H9 (cell line): ENCODE measurements around the gene CDC37L1. TPM values are rescaled to one million over a fixed set of nuclear protein-coding genes. Genes with fewer than 3 reads are reported as not detected.

Experiments used
- DNase-seq: peaks from one replicate; pipeline ENCODE4 v3.0.0-alpha.2; 2017
- H2AFZ ChIP-seq: one replicate; pipeline ENCODE4 v1.6.1; 2013; ENCODE audit warnings: mild to moderate bottlenecking, low read length, control low read depth, moderate library complexity
- H2AK5ac ChIP-seq: 2 replicates; pipeline ENCODE4 v1.6.1; 2013; ENCODE audit warnings: low read length, control low read depth, mixed read lengths; ENCODE audit not compliant: insufficient read length
- H2BK120ac ChIP-seq: one replicate; pipeline ENCODE4 v1.6.1; 2013; ENCODE audit warnings: low read depth, mild to moderate bottlenecking, low read length, control low read depth, inconsistent platforms; ENCODE audit not compliant: poor library complexity, severe bottlenecking
- H2BK12ac ChIP-seq: 2 replicates; pipeline ENCODE4 v1.6.1; 2013; ENCODE audit warnings: low read length, control low read depth, mixed read lengths, low read depth; ENCODE audit not compliant: insufficient read length
- H2BK15ac ChIP-seq: 2 replicates; pipeline ENCODE4 v1.6.1; 2013; ENCODE audit warnings: low read depth, low read length, control low read depth
- H2BK20ac ChIP-seq: one replicate; pipeline ENCODE4 v1.6.1; 2013; ENCODE audit warnings: low read depth, mild to moderate bottlenecking, low read length, control low read depth, inconsistent platforms; ENCODE audit not compliant: poor library complexity, severe bottlenecking
- H2BK5ac ChIP-seq: 2 replicates; pipeline ENCODE4 v1.6.1; 2013; ENCODE audit warnings: low read length, control low read depth, mixed read lengths; ENCODE audit not compliant: insufficient read length
- H3K14ac ChIP-seq: 2 replicates; pipeline ENCODE4 v1.6.1; 2013; ENCODE audit warnings: low read length, control low read depth; ENCODE audit not compliant: insufficient read depth
- H3K18ac ChIP-seq: 2 replicates; pipeline ENCODE4 v1.6.1; 2013; ENCODE audit warnings: low read depth, mild to moderate bottlenecking, mixed read lengths, low read length, control low read depth; ENCODE audit not compliant: insufficient read length
- H3K23ac ChIP-seq: 2 replicates; pipeline ENCODE4 v1.6.1; 2013; ENCODE audit warnings: low read length, control low read depth, mixed read lengths, low read depth; ENCODE audit not compliant: insufficient read length
- H3K23me2 ChIP-seq: 2 replicates; pipeline ENCODE4 v1.6.1; 2013; ENCODE audit warnings: low read depth, mild to moderate bottlenecking, mixed read lengths, low read length, control low read depth; ENCODE audit not compliant: insufficient read length, poor library complexity, severe bottlenecking
- H3K27ac ChIP-seq: 2 replicates; pipeline ENCODE4 v1.5.1; 2013; ENCODE audit warnings: low read length, control low read depth, mixed read lengths, low read depth; ENCODE audit not compliant: insufficient read length
- H3K27me3 ChIP-seq: 2 replicates; pipeline ENCODE4 v1.6.1; 2013; ENCODE audit warnings: low read length, control low read depth, inconsistent platforms; ENCODE audit not compliant: insufficient read depth
- H3K4ac ChIP-seq: 2 replicates; pipeline ENCODE4 v1.6.1; 2013; ENCODE audit warnings: low read depth, mild to moderate bottlenecking, control low read depth, inconsistent platforms, low read length, moderate library complexity
- H3K4me1 ChIP-seq: 2 replicates; pipeline ENCODE4 v1.6.1; 2013; ENCODE audit warnings: low read length, control low read depth, inconsistent platforms; ENCODE audit not compliant: insufficient read depth
- H3K4me2 ChIP-seq: 2 replicates; pipeline ENCODE4 v1.6.1; 2013; ENCODE audit warnings: low read length, control low read depth, mixed read lengths; ENCODE audit not compliant: insufficient read length, insufficient read depth
- H3K56ac ChIP-seq: 2 replicates; pipeline ENCODE4 v1.6.1; 2013; ENCODE audit warnings: low read depth, mild to moderate bottlenecking, mixed read lengths, low read length, control low read depth; ENCODE audit not compliant: insufficient read length
- H3K79me1 ChIP-seq: 2 replicates; pipeline ENCODE4 v1.6.1; 2013; ENCODE audit warnings: low read depth, mild to moderate bottlenecking, moderate library complexity, low read length, control low read depth, inconsistent platforms; ENCODE audit not compliant: insufficient read depth, poor library complexity, severe bottlenecking
- H3K79me2 ChIP-seq: 2 replicates; pipeline ENCODE4 v1.6.1; 2013; ENCODE audit warnings: low read length, control low read depth, inconsistent platforms; ENCODE audit not compliant: insufficient read depth
- H3K9ac ChIP-seq: 2 replicates; pipeline ENCODE4 v1.6.1; 2013; ENCODE audit warnings: low read length, control low read depth, mixed read lengths; ENCODE audit not compliant: insufficient read length; ENCODE audit errors: extremely low read depth
- H3K9me3 ChIP-seq: one replicate; pipeline ENCODE4 v1.6.1; 2013; ENCODE audit warnings: low read depth, low read length, inconsistent platforms; ENCODE audit not compliant: control insufficient read depth
- H3T11ph ChIP-seq: one replicate; pipeline ENCODE4 v1.6.1; 2013; ENCODE audit warnings: mild to moderate bottlenecking, low read length, control low read depth, inconsistent platforms
- H4K20me1 ChIP-seq: one replicate; pipeline ENCODE4 v1.6.1; 2013; ENCODE audit not compliant: control insufficient read depth, insufficient read length, insufficient read depth
- H4K5ac ChIP-seq: 2 replicates; pipeline ENCODE4 v1.6.1; 2013; ENCODE audit warnings: low read depth, mild to moderate bottlenecking, mixed read lengths, low read length, control low read depth; ENCODE audit not compliant: insufficient read length
- H4K8ac ChIP-seq: replicated peaks from 2 replicates; pipeline ENCODE4 v1.6.1; 2013; ENCODE audit warnings: low read length, control low read depth, mixed read lengths, low read depth; ENCODE audit not compliant: insufficient read length
- H4K91ac ChIP-seq: 2 replicates; pipeline ENCODE4 v1.6.1; 2013; ENCODE audit warnings: low read depth, mild to moderate bottlenecking, moderate library complexity, mixed read lengths, low read length, control low read depth; ENCODE audit not compliant: insufficient read length
- H3K27ac Mint-ChIP-seq, 3 experiments: 2 replicates in 2 of 3; 3 replicates in 1 of 3; pipeline ENCODE4 v1.8.0; 2020 to 2021; ENCODE audit warnings: mixed read lengths in 3 of 3, mild to moderate bottlenecking in 1 of 3, moderate library complexity in 1 of 3
- H3K27me3 Mint-ChIP-seq: 2 replicates; pipeline ENCODE4 v1.8.0; 2021; ENCODE audit warnings: low read depth, mild to moderate bottlenecking, moderate library complexity, mixed read lengths
- H3K36me3 Mint-ChIP-seq, 3 experiments: 2 replicates in 2 of 3; 3 replicates in 1 of 3; pipeline ENCODE4 v1.8.0; 2020 to 2021; ENCODE audit warnings: low read depth in 3 of 3, mixed read lengths in 3 of 3; ENCODE audit not compliant: insufficient read depth in 1 of 3
- H3K4me1 Mint-ChIP-seq, 2 experiments: 2 replicates each; pipeline ENCODE4 v1.8.0; 2020; ENCODE audit warnings: mixed read lengths in 2 of 2
- H3K4me3 Mint-ChIP-seq, 2 experiments: 2 replicates in 1 of 2; 3 replicates in 1 of 2; pipeline ENCODE4 v1.8.0; 2020 to 2021; ENCODE audit warnings: mild to moderate bottlenecking in 2 of 2, mixed read lengths in 2 of 2, moderate library complexity in 1 of 2
- H3K9me3 Mint-ChIP-seq, 2 experiments: 2 replicates in 1 of 2; 3 replicates in 1 of 2; pipeline ENCODE4 v1.8.0; 2020; ENCODE audit warnings: mild to moderate bottlenecking in 2 of 2, mixed read lengths in 2 of 2, moderate library complexity in 1 of 2
- WGBS: extraction: QIAGEN DNeasy Blood & Tissue Kit; methylation state at CpG from one replicate; pipeline ENCODE4 v1.1.7; 2013; ENCODE audit warnings: missing lambda C conversion rate, low lambda C conversion rate, mixed read lengths; ENCODE audit not compliant: insufficient read length; ENCODE audit errors: extremely low coverage; 5-methylcytosine and 5-hydroxymethylcytosine counted together
- total RNA-seq: library from RNA; stranded (reverse); gene quantifications from 2 replicates; pipeline ENCODE4 v1.2.1, GENCODE V29; 2021
- TF ChIP-seq, protein P1 (sequence below): fragments of 200-600 bp; sonication (generic); conservative IDR thresholded peaks from 3 replicates; pipeline ENCODE4 v1.8.0; 2021; ENCODE audit warnings: antibody characterized with exemption, mild to moderate bottlenecking

Gene CDC37L1
- total RNA-seq, 1 experiment from 2014 or later, result 17.6 TPM

DNA sequence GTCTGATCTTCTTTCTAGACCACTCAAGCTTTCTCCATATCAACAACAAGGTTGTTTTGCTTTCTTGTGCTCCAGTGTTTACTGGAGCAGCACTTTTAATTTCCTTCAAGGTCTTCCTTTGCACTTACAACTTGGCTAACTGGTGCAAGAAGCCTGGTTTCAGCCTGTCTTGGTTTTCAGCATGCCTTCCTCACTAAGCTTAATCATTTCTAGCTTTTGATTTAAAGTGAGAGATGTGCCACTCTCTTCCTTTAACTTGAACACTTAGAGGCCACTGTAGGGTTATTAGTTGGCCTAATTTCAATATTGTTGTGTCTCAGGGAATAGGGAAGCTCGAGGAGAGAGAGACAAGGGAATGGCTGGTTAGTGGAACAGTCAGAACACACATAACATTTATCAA is 48.2 kb downstream of the CDC37L1 start:
- no peak overlapping the region for H3K56ac ChIP-seq
- H3K9ac ChIP-seq, result no peak overlapping the region
- no peak overlapping the region for H3K4me2 ChIP-seq
- no peak overlapping the region for H3K27ac Mint-ChIP-seq
- no peak overlapping the region for H3K4ac ChIP-seq
- no peaks in the 10 kb centered on the region for H4K20me1 ChIP-seq
- no peak overlapping the region for H2BK12ac ChIP-seq
- H3K9me3 Mint-ChIP-seq, result no peaks in the 10 kb centered on the region
- H3K4me3 Mint-ChIP-seq, result no peak overlapping the region
- H3K4me1 Mint-ChIP-seq, result no peaks in the 10 kb centered on the region
- no CpG with 5 or more reads among the region's 1 CpG for WGBS
- H2AFZ ChIP-seq, result no peak overlapping the region
- no peak overlapping the region for H3K14ac ChIP-seq
- no peak overlapping the region for H2BK5ac ChIP-seq
- H2AK5ac ChIP-seq, result no peak overlapping the region
- H3K27me3 Mint-ChIP-seq, result no peaks in the 10 kb centered on the region
- peaks cover 0 to 8% (median 4%) of the 10 kb centered on the region in 3 experiments; a peak in 1 of 7 replicates for H3K36me3 Mint-ChIP-seq
- H4K8ac ChIP-seq, result no peak overlapping the region
- no peak overlapping the region for H4K5ac ChIP-seq
- H3T11ph ChIP-seq, result no peak overlapping the region
- no peak overlapping the region for H2BK20ac ChIP-seq
- no peak for DNase-seq
- H4K91ac ChIP-seq, result no peak overlapping the region
- no peak overlapping the region for H3K27ac ChIP-seq
- H3K23ac ChIP-seq, result no peak overlapping the region
- no peaks in the 10 kb centered on the region for H3K4me1 ChIP-seq
- H2BK15ac ChIP-seq, result no peak overlapping the region
- peaks cover 9% of the 10 kb centered on the region for H3K79me1 ChIP-seq
- no peak overlapping the region for H3K18ac ChIP-seq
- H2BK120ac ChIP-seq, result no peak overlapping the region
- no peaks in the 10 kb centered on the region for H3K27me3 ChIP-seq
- H3K79me2 ChIP-seq, result peaks cover 6% of the 10 kb centered on the region; the same call in 1 of the 2 replicates
- TF ChIP-seq, protein P1, sequence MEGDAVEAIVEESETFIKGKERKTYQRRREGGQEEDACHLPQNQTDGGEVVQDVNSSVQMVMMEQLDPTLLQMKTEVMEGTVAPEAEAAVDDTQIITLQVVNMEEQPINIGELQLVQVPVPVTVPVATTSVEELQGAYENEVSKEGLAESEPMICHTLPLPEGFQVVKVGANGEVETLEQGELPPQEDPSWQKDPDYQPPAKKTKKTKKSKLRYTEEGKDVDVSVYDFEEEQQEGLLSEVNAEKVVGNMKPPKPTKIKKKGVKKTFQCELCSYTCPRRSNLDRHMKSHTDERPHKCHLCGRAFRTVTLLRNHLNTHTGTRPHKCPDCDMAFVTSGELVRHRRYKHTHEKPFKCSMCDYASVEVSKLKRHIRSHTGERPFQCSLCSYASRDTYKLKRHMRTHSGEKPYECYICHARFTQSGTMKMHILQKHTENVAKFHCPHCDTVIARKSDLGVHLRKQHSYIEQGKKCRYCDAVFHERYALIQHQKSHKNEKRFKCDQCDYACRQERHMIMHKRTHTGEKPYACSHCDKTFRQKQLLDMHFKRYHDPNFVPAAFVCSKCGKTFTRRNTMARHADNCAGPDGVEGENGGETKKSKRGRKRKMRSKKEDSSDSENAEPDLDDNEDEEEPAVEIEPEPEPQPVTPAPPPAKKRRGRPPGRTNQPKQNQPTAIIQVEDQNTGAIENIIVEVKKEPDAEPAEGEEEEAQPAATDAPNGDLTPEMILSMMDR, result no peak
- no peaks in the 10 kb centered on the region for H3K23me2 ChIP-seq
- H3K9me3 ChIP-seq, result no peaks in the 10 kb centered on the region
